Spleen (tissue), 7 donors: ENCODE data around the gene ALK.

Source experiments
- CTCF ChIP-seq, 11 experiments: fragments of 200-600 bp in 7 of 11; fragments of 450-650 bp in 4 of 11; sonication (generic) in 4 of 11; IDR thresholded peaks in 8 of 11; conservative IDR thresholded peaks in 3 of 11; 1 replicate in 7 of 11; 2 replicates in 4 of 11; pipeline versions ENCODE4 v1.4.0 to v1.8.0; 2016 to 2021; ENCODE audit warnings: antibody characterized with exemption in 11 of 11, inconsistent platforms in 4 of 11, mild to moderate bottlenecking in 1 of 11
- POLR2A ChIP-seq, 3 donors: fragments of 450-650 bp; IDR thresholded peaks; one replicate each; pipeline ENCODE4 v1.5.1; 2017; ENCODE audit warnings: antibody characterized with exemption in 3 of 3, mild to moderate bottlenecking in 1 of 3
- donor health status: DM: no; HTN: no; CAD: no; lungs with moderate emphysema.
- donor health status: DM: no; HTN: no; CAD: no.
- donor health status: DM: no; HTN: no; CAD: no.

DNA sequence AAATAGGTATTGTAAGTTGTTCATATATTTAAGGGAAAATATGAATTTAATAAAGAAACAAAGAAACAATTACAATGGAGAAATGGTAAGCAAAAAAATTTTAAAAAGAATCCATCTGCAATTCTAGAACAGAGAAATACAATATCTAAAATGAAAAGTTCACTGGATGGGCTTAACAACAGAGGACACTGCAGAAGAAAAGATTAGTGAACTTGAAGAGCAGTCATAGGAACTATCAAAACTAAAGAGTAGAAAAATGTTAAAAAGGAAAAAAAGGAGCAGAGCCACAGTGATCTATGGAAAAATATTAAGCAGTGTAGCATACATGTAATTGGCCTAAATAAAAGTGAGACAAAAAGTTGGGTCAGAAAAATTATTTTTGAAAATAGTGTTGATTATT lies 83.5 kb downstream of the ALK start:
- no peak for TF ChIP-seq CTCF (IDR thresholded peaks at IDR 0.05 in 8 of 11, conservative IDR thresholded peaks at IDR 0.05 in 3 of 11)
- TF ChIP-seq POLR2A (IDR thresholded peaks at IDR 0.05), result no peak
